Effector memory CD8-positive, alpha-beta T cell (primary cell): ENCODE results near the gene C10orf67.
"Not testable (repeated sequence)": the region's sequence is repeated elsewhere in the genome, so short reads cannot be mapped to it uniquely, and the experiment has no call there.

ENCODE experiments used
- ATAC-seq: fragments of 150-1000 bp; cut with Tn5 transposase; replicated peaks from 2 replicates; pipeline ENCODE4 v1.10.0; 2021; ENCODE audit warnings: mild to moderate bottlenecking, moderate library complexity
- DNase-seq, 3 experiments: peaks; one replicate each; pipeline ENCODE4 v3.0.0; 2021
- H3K27ac Mint-ChIP-seq, 2 donors: one replicate each; pipeline ENCODE4 v1.8.0; 2022; ENCODE audit warnings: mild to moderate bottlenecking in 2 of 2, mixed read lengths in 2 of 2, moderate library complexity in 2 of 2
- H3K27me3 Mint-ChIP-seq, 2 donors: one replicate each; pipeline ENCODE4 v1.8.0; 2022; ENCODE audit warnings: mixed read lengths in 2 of 2
- H3K36me3 Mint-ChIP-seq: one replicate; pipeline ENCODE4 v1.8.0; 2022; ENCODE audit warnings: mild to moderate bottlenecking, moderate library complexity, mixed read lengths; ENCODE audit not compliant: insufficient read depth
- H3K4me1 Mint-ChIP-seq, 2 donors: one replicate each; pipeline ENCODE4 v1.8.0; 2022; ENCODE audit warnings: low read depth in 2 of 2, mixed read lengths in 2 of 2
- H3K4me3 Mint-ChIP-seq, 2 donors: one replicate each; pipeline ENCODE4 v1.8.0; 2022; ENCODE audit warnings: mild to moderate bottlenecking in 2 of 2, mixed read lengths in 2 of 2, moderate library complexity in 2 of 2
- H3K9me3 Mint-ChIP-seq, 2 donors: one replicate each; pipeline ENCODE4 v1.8.0; 2022; ENCODE audit warnings: mixed read lengths in 2 of 2

The C10orf67 gene

GRCh38 chr10:23263441-23264164, 81.0 kb downstream of the C10orf67 start:
- H3K36me3 Mint-ChIP-seq: no peaks in the 10 kb centered on the region
- no peaks in the 10 kb centered on the region for H3K9me3 Mint-ChIP-seq
- ATAC-seq (no peak), DNase-seq (no peak)
- H3K4me1 Mint-ChIP-seq: no peaks in the 10 kb centered on the region
- no peak overlapping the region for H3K27ac Mint-ChIP-seq
- peaks cover 21 to 38% of the 10 kb centered on the region in 2 donors for H3K27me3 Mint-ChIP-seq
- no peak overlapping the region for H3K4me3 Mint-ChIP-seq

GRCh38 chr10:23262928-23263327, 81.7 kb downstream of the C10orf67 start:
- Mint-ChIP-seq H3K9me3 (no peaks in the 10 kb centered on the region), H3K27ac (no peak overlapping the region), H3K4me3 (no peak overlapping the region), H3K4me1 (no peaks in the 10 kb centered on the region), H3K36me3 (no peaks in the 10 kb centered on the region), H3K27me3 (peaks cover 21 to 38% of the 10 kb centered on the region in 2 donors)
- no peak for ATAC-seq
- no peak for DNase-seq

GRCh38 chr10:23258516-23258915, 86.1 kb downstream of the C10orf67 start:
- DNase-seq (no peak), ATAC-seq (no peak)
- H3K9me3 Mint-ChIP-seq: peaks cover 0 to 2% of the 10 kb centered on the region in 2 donors
- H3K27ac Mint-ChIP-seq: no peak overlapping the region
- no peaks in the 10 kb centered on the region for H3K36me3 Mint-ChIP-seq
- H3K4me3 Mint-ChIP-seq: no peak overlapping the region
- peaks cover 16 to 35% of the 10 kb centered on the region in 2 donors for H3K27me3 Mint-ChIP-seq
- H3K4me1 Mint-ChIP-seq: no peaks in the 10 kb centered on the region

- Mint-ChIP-seq H3K27me3 (peaks cover 11 to 19% of the 10 kb centered on the region in 2 donors), H3K4me1 (no peaks in the 10 kb centered on the region), H3K27ac (no peak overlapping the region), H3K4me3 (no peak overlapping the region), H3K36me3 (no peaks in the 10 kb centered on the region), H3K9me3 (peaks cover 0 to 2% of the 10 kb centered on the region in 2 donors)
- DNase-seq (no peak), ATAC-seq (no peak)
Observed at GRCh38 chr10:23253780-23254179, 90.8 kb downstream of the C10orf67 start.

- H3K9me3 Mint-ChIP-seq, ATAC-seq, H3K4me3 Mint-ChIP-seq, H3K36me3 Mint-ChIP-seq, H3K4me1 Mint-ChIP-seq, DNase-seq, H3K27ac Mint-ChIP-seq: not testable (repeated sequence)
- H3K27me3 Mint-ChIP-seq: peaks cover 17 to 25% of the 10 kb centered on the region in 2 donors
Observed at GRCh38 chr10:23252859-23253258, 91.7 kb downstream of the C10orf67 start.

GRCh38 chr10:23241779-23242178, 102.8 kb downstream of the C10orf67 start:
- H3K27ac Mint-ChIP-seq, H3K4me1 Mint-ChIP-seq, H3K4me3 Mint-ChIP-seq, DNase-seq, H3K36me3 Mint-ChIP-seq, ATAC-seq: not testable (repeated sequence)
- peaks cover 7 to 19% of the 10 kb centered on the region in 2 donors for H3K27me3 Mint-ChIP-seq
- peaks cover 0 to 14% of the 10 kb centered on the region in 2 donors for H3K9me3 Mint-ChIP-seq

- Mint-ChIP-seq H3K27me3 (peaks cover 7 to 12% of the 10 kb centered on the region in 2 donors), H3K4me3 (no peak overlapping the region), H3K9me3 (peaks cover 0 to 6% of the 10 kb centered on the region in 2 donors), H3K4me1 (no peaks in the 10 kb centered on the region), H3K27ac (no peak overlapping the region), H3K36me3 (no peaks in the 10 kb centered on the region)
- ATAC-seq: no peak
- no peak for DNase-seq
Observed at GRCh38 chr10:23238015-23238414, 106.6 kb downstream of the C10orf67 start.

- Mint-ChIP-seq H3K27me3 (peaks cover 0 to 23% of the 10 kb centered on the region in 2 donors), H3K36me3 (no peaks in the 10 kb centered on the region), H3K4me1 (no peaks in the 10 kb centered on the region), H3K4me3 (no peak overlapping the region), H3K9me3 (peaks cover 0 to 8% of the 10 kb centered on the region in 2 donors), H3K27ac (no peak overlapping the region)
- DNase-seq (no peak), ATAC-seq (no peak)
Observed at GRCh38 chr10:23230582-23230981, 114.0 kb downstream of the C10orf67 start.

GRCh38 chr10:23217471-23217870, 127.1 kb downstream of the C10orf67 start:
- H3K27me3 Mint-ChIP-seq: peaks cover 5 to 16% of the 10 kb centered on the region in 2 donors
- peaks cover 3% of the 10 kb centered on the region for H3K36me3 Mint-ChIP-seq
- no peak overlapping the region for H3K4me3 Mint-ChIP-seq
- no peak for DNase-seq
- no peaks in the 10 kb centered on the region for H3K4me1 Mint-ChIP-seq
- no peak overlapping the region for H3K27ac Mint-ChIP-seq
- ATAC-seq: no peak
- no peaks in the 10 kb centered on the region for H3K9me3 Mint-ChIP-seq

GRCh38 chr10:23205972-23206642, 138.5 kb downstream of the C10orf67 start:
- peaks cover 60 to 62% of the 10 kb centered on the region in 2 donors for H3K27me3 Mint-ChIP-seq
- no peaks in the 10 kb centered on the region for H3K9me3 Mint-ChIP-seq
- H3K27ac Mint-ChIP-seq: no peak overlapping the region
- DNase-seq: no peak
- H3K36me3 Mint-ChIP-seq: no peaks in the 10 kb centered on the region
- ATAC-seq: no peak
- H3K4me3 Mint-ChIP-seq: no peak overlapping the region
- no peaks in the 10 kb centered on the region for H3K4me1 Mint-ChIP-seq

- no peak for ATAC-seq
Observed at GRCh38 chr10:23204773-23205172, 139.8 kb downstream of the C10orf67 start.

GRCh38 chr10:23203369-23204325, 140.9 kb downstream of the C10orf67 start:
- Mint-ChIP-seq H3K4me3 (no peak overlapping the region), H3K4me1 (no peaks in the 10 kb centered on the region), H3K36me3 (peaks cover 4% of the 10 kb centered on the region), H3K27ac (no peak overlapping the region), H3K27me3 (peaks cover 57 to 65% of the 10 kb centered on the region in 2 donors), H3K9me3 (no peaks in the 10 kb centered on the region)
- DNase-seq (no peak), ATAC-seq (no peak)

More at GRCh38 chr10:23204773-23205172, 139.8 kb downstream of the C10orf67 start:
- peaks cover 66 to 68% of the 10 kb centered on the region in 2 donors for H3K27me3 Mint-ChIP-seq
- H3K9me3 Mint-ChIP-seq: no peaks in the 10 kb centered on the region
- H3K36me3 Mint-ChIP-seq: peaks cover 4% of the 10 kb centered on the region
- DNase-seq: no peak
- no peaks in the 10 kb centered on the region for H3K4me1 Mint-ChIP-seq
- no peak overlapping the region for H3K27ac Mint-ChIP-seq
- H3K4me3 Mint-ChIP-seq: no peak overlapping the region

GRCh38 chr10:23202779-23203178, 141.8 kb downstream of the C10orf67 start:
- DNase-seq (no peak), ATAC-seq (no peak)
- Mint-ChIP-seq H3K27me3 (peaks cover 57 to 70% of the 10 kb centered on the region in 2 donors), H3K27ac (no peak overlapping the region), H3K36me3 (peaks cover 4% of the 10 kb centered on the region), H3K9me3 (no peaks in the 10 kb centered on the region), H3K4me3 (no peak overlapping the region), H3K4me1 (no peaks in the 10 kb centered on the region)
